GM12878 (cell line): ENCODE data around the gene TNFSF9. TPM values are rescaled to one million over a fixed set of nuclear protein-coding genes. Genes with fewer than 3 reads are reported as not detected.

Source experiments
- BCL11A ChIP-seq: IDR thresholded peaks from 2 replicates; pipeline ENCODE4 v1.6.1; 2011; ENCODE audit warnings: low read depth, low read length
- CBFB ChIP-seq: IDR thresholded peaks from 2 replicates; pipeline ENCODE4 v1.6.1; 2016; ENCODE audit warnings: antibody characterized with exemption, low read depth
- CHD2 ChIP-seq: IDR thresholded peaks from 2 replicates; pipeline ENCODE4 v1.6.1; 2011; ENCODE audit warnings: low read depth, low read length, improper control_type of control experiment, borderline replicate concordance
- EED ChIP-seq: sonication (generic); IDR thresholded peaks from 2 replicates; pipeline ENCODE4 v1.6.1; 2016; ENCODE audit warnings: antibody characterized with exemption, low read depth
- EGR1 ChIP-seq, 2 experiments: IDR thresholded peaks; 1 replicate in 1 of 2; 2 replicates in 1 of 2; pipeline ENCODE4 v1.6.1; 2011 to 2012; ENCODE audit warnings: low read depth in 2 of 2, low read length in 2 of 2, borderline replicate concordance in 1 of 2, mild to moderate bottlenecking in 1 of 2, moderate library complexity in 1 of 2
- ESRRA ChIP-seq: IDR thresholded peaks from 2 replicates; pipeline ENCODE4 v1.6.1; 2012; ENCODE audit warnings: mild to moderate bottlenecking, low read length, improper control_type of control experiment
- EZH2 ChIP-seq: IDR thresholded peaks from 2 replicates; pipeline ENCODE4 v1.6.1; 2012; ENCODE audit warnings: low read depth, mild to moderate bottlenecking, control low read depth, inconsistent platforms, low read length, borderline replicate concordance; ENCODE audit not compliant: control insufficient read depth
- GABPA ChIP-seq: IDR thresholded peaks from 2 replicates; pipeline ENCODE4 v1.6.1; 2014; ENCODE audit warnings: antibody characterized with exemption, low read depth, mild to moderate bottlenecking, inconsistent platforms
- GATAD2B ChIP-seq: fragments of 450-650 bp; conservative IDR thresholded peaks from 2 replicates; pipeline ENCODE4 v1.6.1; 2017; ENCODE audit warnings: low read depth, mild to moderate bottlenecking, moderate library complexity
- MEF2B ChIP-seq: fragments of 450-650 bp; IDR thresholded peaks from 2 replicates; pipeline ENCODE4 v1.6.1; 2018; ENCODE audit warnings: mild to moderate bottlenecking, moderate library complexity; ENCODE audit not compliant: partially characterized antibody, poor library complexity, severe bottlenecking
- MTA3 ChIP-seq: IDR thresholded peaks from 2 replicates; pipeline ENCODE4 v1.6.1; 2012; ENCODE audit warnings: low read length, inconsistent platforms, borderline replicate concordance
- MXI1 ChIP-seq: fragments of 150-350 bp; IDR thresholded peaks from 2 replicates; pipeline ENCODE4 v1.6.1; 2011; ENCODE audit warnings: low read depth, mild to moderate bottlenecking, inconsistent platforms, low read length, improper control_type of control experiment
- MYC ChIP-seq: IDR thresholded peaks from 2 replicates; pipeline ENCODE4 v1.6.1; 2011; ENCODE audit warnings: mild to moderate bottlenecking, low read length, moderate library complexity, inconsistent platforms; ENCODE audit not compliant: insufficient read depth, insufficient replicate concordance, insufficient read length, severe bottlenecking
- NFXL1 ChIP-seq: fragments of 450-650 bp; IDR thresholded peaks from 2 replicates; pipeline ENCODE4 v1.6.1; 2017; ENCODE audit warnings: antibody characterized with exemption, mild to moderate bottlenecking, borderline replicate concordance
- NR2C1 ChIP-seq: fragments of 450-650 bp; IDR thresholded peaks from 2 replicates; pipeline ENCODE4 v1.6.1; 2017; ENCODE audit warnings: antibody characterized with exemption, mild to moderate bottlenecking, moderate library complexity
- PAX5 ChIP-seq: IDR thresholded peaks from 2 replicates; pipeline ENCODE4 v1.6.1; 2011; ENCODE audit warnings: low read depth, low read length, borderline replicate concordance
- POLR2AphosphoS5 ChIP-seq: IDR thresholded peaks from 2 replicates; pipeline ENCODE4 v1.6.1; 2011; ENCODE audit warnings: mild to moderate bottlenecking, low read length, inconsistent platforms
- SMARCA5 ChIP-seq: fragments of 450-650 bp; IDR thresholded peaks from 2 replicates; pipeline ENCODE4 v1.6.1; 2017; ENCODE audit warnings: mild to moderate bottlenecking
- STAT1 ChIP-seq: fragments of 450-650 bp; conservative IDR thresholded peaks from 2 replicates; pipeline ENCODE4 v1.6.1; 2014; ENCODE audit warnings: antibody characterized with exemption, mild to moderate bottlenecking
- TCF3 ChIP-seq: IDR thresholded peaks from 2 replicates; pipeline ENCODE4 v1.6.1; 2012; ENCODE audit warnings: low read depth, mild to moderate bottlenecking, low read length, borderline replicate concordance; ENCODE audit not compliant: insufficient read depth
- TCF7 ChIP-seq: IDR thresholded peaks from 2 replicates; pipeline ENCODE4 v1.6.1; 2014; ENCODE audit warnings: antibody characterized with exemption, borderline replicate concordance
- YY1 ChIP-seq: IDR thresholded peaks from 2 replicates; pipeline ENCODE4 v1.6.1; 2011; ENCODE audit warnings: low read depth, mild to moderate bottlenecking, low read length
- ZNF207 ChIP-seq: fragments of 450-650 bp; IDR thresholded peaks from 2 replicates; pipeline ENCODE4 v1.6.1; 2014; ENCODE audit warnings: antibody characterized with exemption, mild to moderate bottlenecking, borderline replicate concordance
- ZNF622 ChIP-seq: fragments of 450-650 bp; IDR thresholded peaks from 2 replicates; pipeline ENCODE4 v1.6.1; 2017; ENCODE audit warnings: mild to moderate bottlenecking, inconsistent platforms
- ZSCAN29 ChIP-seq: fragments of 450-650 bp; IDR thresholded peaks from 2 replicates; pipeline ENCODE4 v1.6.1; 2017; ENCODE audit warnings: mild to moderate bottlenecking, moderate library complexity
- polyA plus RNA-seq, 11 experiments: library from polyadenylated mRNA; depleted of rRNA in 4 of 11; unstranded in 6 of 11; stranded (reverse) in 5 of 11; fragments of >200 nt; fragmentation: Nextera tagmentation in 4 of 11; fragmentation: Illumina TruSeq in 1 of 11; extraction: Ambion mirVana in 4 of 11; extraction: Trizol in 1 of 11; gene quantifications; 1 replicate in 1 of 11; 2 replicates in 10 of 11; pipeline versions ENCODE4 v1.2.1 to v1.2.3, GENCODE V29; 2011 to 2016; ENCODE audit warnings: inconsistent platforms in 2 of 11, missing spikeins in 2 of 11, low read depth in 1 of 11
- total RNA-seq, 4 experiments: library from RNA; depleted of rRNA in 3 of 4; stranded (reverse); fragments of >200 nt in 3 of 4; fragmentation: Illumina TruSeq in 1 of 4; extraction: Trizol in 1 of 4; gene quantifications; 2 replicates each; pipeline versions ENCODE4 v1.2.1 to v1.2.3, GENCODE V29; 2013 to 2021
- TF ChIP-seq, protein P1 (sequence below): IDR thresholded peaks from 2 replicates; pipeline ENCODE4 v1.6.1; 2012; ENCODE audit warnings: mild to moderate bottlenecking, low read depth, low read length

Gene TNFSF9
- total and polyA plus RNA-seq, 10 of the 15 experiments (the other 5 are each of a cell fraction or from before 2014, with no cell fraction given): 6.2 to 75.3 (median 22.1) TPM

DNA sequence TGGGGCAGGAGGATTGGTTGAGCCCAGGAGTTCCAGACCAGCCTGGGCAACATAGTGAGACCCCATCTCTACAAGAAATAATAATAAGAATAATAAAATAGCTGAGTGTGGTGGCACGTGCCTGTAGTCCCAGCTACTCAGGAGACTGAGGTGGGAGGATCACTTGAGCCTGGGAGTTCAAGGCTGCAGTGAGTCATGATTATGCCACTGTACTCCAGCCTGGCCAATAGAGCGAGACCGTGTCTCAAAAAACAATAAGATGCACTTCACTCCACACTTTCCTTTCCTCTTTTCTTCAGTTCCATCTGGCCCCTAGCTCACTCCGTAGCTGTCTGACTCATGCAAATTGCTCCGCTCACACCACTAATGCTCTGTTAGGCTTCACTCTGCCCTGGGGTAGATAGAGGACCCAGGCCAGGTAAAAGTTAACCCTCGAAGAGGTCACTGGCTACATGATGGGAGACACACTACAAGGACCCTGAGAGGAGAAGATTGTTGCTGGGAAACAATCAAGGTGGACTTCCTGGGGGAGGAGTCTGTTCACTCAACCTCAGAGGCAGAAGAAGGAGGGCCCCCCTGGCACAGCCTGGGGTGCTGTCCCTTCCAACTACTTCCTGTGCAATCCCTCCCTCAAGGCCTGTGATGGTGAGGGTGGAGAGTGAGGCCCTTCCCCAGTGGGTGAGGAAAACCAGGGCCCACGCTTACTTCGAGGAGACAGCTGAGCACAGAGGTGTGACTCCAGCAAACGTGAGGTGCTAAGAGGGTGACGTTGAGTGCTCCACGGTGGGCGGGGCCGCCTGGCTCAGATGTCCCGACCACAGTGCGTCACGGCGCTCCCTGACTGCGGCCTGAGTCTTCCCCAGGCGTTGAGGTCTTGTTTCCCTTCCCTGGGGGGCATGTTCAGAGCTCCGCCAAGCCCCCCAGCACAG is 8.8 kb upstream of the TNFSF9 start (continued):
- TF ChIP-seq, protein P1, sequence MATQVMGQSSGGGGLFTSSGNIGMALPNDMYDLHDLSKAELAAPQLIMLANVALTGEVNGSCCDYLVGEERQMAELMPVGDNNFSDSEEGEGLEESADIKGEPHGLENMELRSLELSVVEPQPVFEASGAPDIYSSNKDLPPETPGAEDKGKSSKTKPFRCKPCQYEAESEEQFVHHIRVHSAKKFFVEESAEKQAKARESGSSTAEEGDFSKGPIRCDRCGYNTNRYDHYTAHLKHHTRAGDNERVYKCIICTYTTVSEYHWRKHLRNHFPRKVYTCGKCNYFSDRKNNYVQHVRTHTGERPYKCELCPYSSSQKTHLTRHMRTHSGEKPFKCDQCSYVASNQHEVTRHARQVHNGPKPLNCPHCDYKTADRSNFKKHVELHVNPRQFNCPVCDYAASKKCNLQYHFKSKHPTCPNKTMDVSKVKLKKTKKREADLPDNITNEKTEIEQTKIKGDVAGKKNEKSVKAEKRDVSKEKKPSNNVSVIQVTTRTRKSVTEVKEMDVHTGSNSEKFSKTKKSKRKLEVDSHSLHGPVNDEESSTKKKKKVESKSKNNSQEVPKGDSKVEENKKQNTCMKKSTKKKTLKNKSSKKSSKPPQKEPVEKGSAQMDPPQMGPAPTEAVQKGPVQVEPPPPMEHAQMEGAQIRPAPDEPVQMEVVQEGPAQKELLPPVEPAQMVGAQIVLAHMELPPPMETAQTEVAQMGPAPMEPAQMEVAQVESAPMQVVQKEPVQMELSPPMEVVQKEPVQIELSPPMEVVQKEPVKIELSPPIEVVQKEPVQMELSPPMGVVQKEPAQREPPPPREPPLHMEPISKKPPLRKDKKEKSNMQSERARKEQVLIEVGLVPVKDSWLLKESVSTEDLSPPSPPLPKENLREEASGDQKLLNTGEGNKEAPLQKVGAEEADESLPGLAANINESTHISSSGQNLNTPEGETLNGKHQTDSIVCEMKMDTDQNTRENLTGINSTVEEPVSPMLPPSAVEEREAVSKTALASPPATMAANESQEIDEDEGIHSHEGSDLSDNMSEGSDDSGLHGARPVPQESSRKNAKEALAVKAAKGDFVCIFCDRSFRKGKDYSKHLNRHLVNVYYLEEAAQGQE: no peak
- TF ChIP-seq MYC (no peak), CBFB (no peak), SMARCA5 (peak; percentile 88), ZNF622 (no peak), POLR2AphosphoS5 (peak; percentile 76), TCF3 (peak; percentile 19; the same call in 1 of the 2 replicates), PAX5 (peak; percentile 90), ZSCAN29 (no peak; the same call in 1 of the 2 replicates), BCL11A (0 out of 2 replicates have a peak, but pooled peaks have one; percentile 5), EED (peak; percentile 86), GABPA (no peak), TCF7 (no peak), YY1 (peak; percentile 32; the same call in 1 of the 2 replicates), NFXL1 (no peak), ZNF207 (peak; percentile 49; the same call in 1 of the 2 replicates), GATAD2B (peak; percentile 93), ESRRA (no peak), EGR1 (IDR thresholded peaks at IDR 0.05; ENCODE audit: borderline replicate concordance in 1 of 2, low read depth in 2 of 2, low read length in 2 of 2) (peak in 1 of 2 experiments; percentile 26; a peak in 1 of 3 replicates), NR2C1 (no peak; the same call in 1 of the 2 replicates), CHD2 (no peak; the same call in 1 of the 2 replicates), STAT1 (0 out of 2 replicates have a peak, but pooled peaks have one; percentile 57), EZH2 (no peak), MXI1 (peak; percentile 71; the same call in 1 of the 2 replicates), MTA3 (no peak), MEF2B (peak; percentile 54)
